ENCODE measurements around the gene COBL. TPM values are rescaled to one million over a fixed set of nuclear protein-coding genes. Genes with fewer than 3 reads are reported as not detected.
"Not testable (repeated sequence)": the region's sequence is repeated elsewhere in the genome, so short reads cannot be mapped to it uniquely, and the experiment has no call there.

COBL gene
- total RNA-seq, 1 experiment from 2014 or later: 8.6 TPM

GRCh38 chr7:51005074-51005473 lies 311.5 kb downstream of the COBL start:
- no peaks in the 10 kb centered on the region for H3F3A ChIP-seq (ENCODE audit: low read length, unreplicated experiment)
- no peaks in the 10 kb centered on the region for H3K36me3 ChIP-seq (ENCODE audit: low read depth, low read length)
- no peaks in the 10 kb centered on the region for H3K9me3 ChIP-seq (ENCODE audit: low read length)
- ChIA-PET CTCF (no interaction called here), POLR2A (ENCODE audit: unreplicated experiment) (no interaction called here)
- BruUV-seq (replicated peaks): no TSS peak
- no peak for ATAC-seq
- H3K79me2 ChIP-seq (ENCODE audit: low read length): no peaks in the 10 kb centered on the region
- H3K27me3 ChIP-seq (ENCODE audit: low read length): no peaks in the 10 kb centered on the region
- no peak overlapping the region for H3K9ac ChIP-seq (ENCODE audit: low read length)
- H4K20me1 ChIP-seq (ENCODE audit: low read length): no peaks in the 10 kb centered on the region
- intact Hi-C loops (cut with micrococcal nuclease): no loop called here
- H3K27ac ChIP-seq (ENCODE audit: low read length): no peak overlapping the region
- H3K4me3 ChIP-seq (ENCODE audit: low read length): no peak overlapping the region
- H3K4me1 ChIP-seq (ENCODE audit: insufficient read depth, low read length): peaks cover 5% of the 10 kb centered on the region
- H2AFZ ChIP-seq (ENCODE audit: low read length): no peak overlapping the region
- no peak for DNase-seq
- no peaks in the 10 kb centered on the region for H3K9me2 ChIP-seq (replicated peaks; ENCODE audit: low read length)
- TF ChIP-seq EZH2phosphoT487 (IDR thresholded peaks at IDR 0.05; ENCODE audit: borderline replicate concordance, low read length) (no peak), CTCF (conservative IDR thresholded peaks at IDR 0.05; ENCODE audit: low read depth, low read length) (no peak), EZH2 (IDR thresholded peaks at IDR 0.05; ENCODE audit: low read length, unreplicated experiment) (no peak)
- H3K4me2 ChIP-seq (ENCODE audit: low read length): no peak overlapping the region

- no TSS peak for BruUV-seq (replicated peaks)
- H3K9ac ChIP-seq (ENCODE audit: low read length): no peak overlapping the region
- no peaks in the 10 kb centered on the region for H3K36me3 ChIP-seq (ENCODE audit: low read depth, low read length)
- ATAC-seq (no peak), DNase-seq (peak; percentile 11)
- TF ChIP-seq EZH2 (IDR thresholded peaks at IDR 0.05; ENCODE audit: low read length, unreplicated experiment) (no peak), CTCF (conservative IDR thresholded peaks at IDR 0.05; ENCODE audit: low read depth, low read length) (peak; percentile 47; the same call in 1 of the 2 replicates), EZH2phosphoT487 (IDR thresholded peaks at IDR 0.05; ENCODE audit: borderline replicate concordance, low read length) (no peak)
- H3K27me3 ChIP-seq (ENCODE audit: low read length): no peaks in the 10 kb centered on the region
- no peaks in the 10 kb centered on the region for H3K4me1 ChIP-seq (ENCODE audit: insufficient read depth, low read length)
- H3K4me3 ChIP-seq (ENCODE audit: low read length): no peak overlapping the region
- no peaks in the 10 kb centered on the region for H3K79me2 ChIP-seq (ENCODE audit: low read length)
- no peaks in the 10 kb centered on the region for H3F3A ChIP-seq (ENCODE audit: low read length, unreplicated experiment)
- no peaks in the 10 kb centered on the region for H3K9me3 ChIP-seq (ENCODE audit: low read length)
- intact Hi-C loops (cut with micrococcal nuclease): no loop called here
- H3K27ac ChIP-seq (ENCODE audit: low read length): no peak overlapping the region
- ChIA-PET POLR2A (ENCODE audit: unreplicated experiment) (no interaction called here), CTCF (no interaction called here)
- H4K20me1 ChIP-seq (ENCODE audit: low read length): no peaks in the 10 kb centered on the region
- H3K9me2 ChIP-seq (replicated peaks; ENCODE audit: low read length): no peaks in the 10 kb centered on the region
- no peak overlapping the region for H2AFZ ChIP-seq (ENCODE audit: low read length)
- no peak overlapping the region for H3K4me2 ChIP-seq (ENCODE audit: low read length)
Measured at GRCh38 chr7:51000956-51001355, 315.7 kb downstream of the COBL start.

- ATAC-seq (no peak), DNase-seq (no peak)
- Histone ChIP-seq H3K4me3 (ENCODE audit: low read length) (no peak overlapping the region), H3K27me3 (ENCODE audit: low read length) (no peaks in the 10 kb centered on the region), H3K36me3 (ENCODE audit: low read depth, low read length) (no peaks in the 10 kb centered on the region), H2AFZ (ENCODE audit: low read length) (no peak overlapping the region), H3K79me2 (ENCODE audit: low read length) (no peaks in the 10 kb centered on the region), H3K27ac (ENCODE audit: low read length) (no peak overlapping the region), H3K9me3 (ENCODE audit: low read length) (no peaks in the 10 kb centered on the region), H3F3A (ENCODE audit: low read length, unreplicated experiment) (no peaks in the 10 kb centered on the region), H4K20me1 (ENCODE audit: low read length) (no peaks in the 10 kb centered on the region), H3K4me1 (ENCODE audit: insufficient read depth, low read length) (no peaks in the 10 kb centered on the region), H3K4me2 (ENCODE audit: low read length) (no peak overlapping the region), H3K9ac (ENCODE audit: low read length) (no peak overlapping the region), H3K9me2 (replicated peaks; ENCODE audit: low read length) (no peaks in the 10 kb centered on the region)
- no TSS peak for BruUV-seq (replicated peaks)
- CTCF ChIA-PET: no interaction called here
- intact Hi-C loops (cut with micrococcal nuclease): no loop called here
- POLR2A ChIA-PET (ENCODE audit: unreplicated experiment): no interaction called here
- TF ChIP-seq EZH2 (IDR thresholded peaks at IDR 0.05; ENCODE audit: low read length, unreplicated experiment): no peak
- no peak for TF ChIP-seq EZH2phosphoT487 (IDR thresholded peaks at IDR 0.05; ENCODE audit: borderline replicate concordance, low read length)
- no peak for TF ChIP-seq CTCF (conservative IDR thresholded peaks at IDR 0.05; ENCODE audit: low read depth, low read length)
Measured at GRCh38 chr7:50994753-50995319, 321.8 kb downstream of the COBL start.

- ATAC-seq; H3K4me1 ChIP-seq (ENCODE audit: insufficient read depth, low read length); H4K20me1 ChIP-seq (ENCODE audit: low read length); POLR2A ChIA-PET (ENCODE audit: unreplicated experiment); H3F3A ChIP-seq (ENCODE audit: low read length, unreplicated experiment); DNase-seq; H3K9ac ChIP-seq (ENCODE audit: low read length); BruUV-seq (replicated peaks); H3K4me3 ChIP-seq (ENCODE audit: low read length); H3K4me2 ChIP-seq (ENCODE audit: low read length); H3K9me3 ChIP-seq (ENCODE audit: low read length); H3K27ac ChIP-seq (ENCODE audit: low read length); H3K79me2 ChIP-seq (ENCODE audit: low read length); intact Hi-C loops (cut with micrococcal nuclease); H3K9me2 ChIP-seq (replicated peaks; ENCODE audit: low read length); H3K27me3 ChIP-seq (ENCODE audit: low read length); H2AFZ ChIP-seq (ENCODE audit: low read length); CTCF ChIA-PET; H3K36me3 ChIP-seq (ENCODE audit: low read depth, low read length): not testable (repeated sequence)
Measured at GRCh38 chr7:50990214-50990613, 326.4 kb downstream of the COBL start.

Data from PC-3 (cell line).